GM21737 (cell line): ENCODE results near the gene ARHGAP4.
A peak's percentile ranks its signal among the peaks of the same experiment; 100 is the strongest.

Source experiments
- ATAC-seq: cut with Tn5 transposase; IDR thresholded peaks from one replicate; pipeline ENCODE4 v1.9.1; 2021; ENCODE audit warnings: mild to moderate bottlenecking, moderate library complexity; ENCODE audit not compliant: unreplicated experiment

Gene ARHGAP4

GRCh38 chrX:153947009-153947769 is 21.1 kb upstream of the ARHGAP4 start:
- ATAC-seq, result peak; percentile 61

GRCh38 chrX:153945956-153946943 is 20.2 kb upstream of the ARHGAP4 start:
- no peak for ATAC-seq

GRCh38 chrX:153944800-153945150 is 18.7 kb upstream of the ARHGAP4 start:
- no peak for ATAC-seq

- no peak for ATAC-seq
Observed at GRCh38 chrX:153944140-153944799, 18.2 kb upstream of the ARHGAP4 start, which contains the start of gene RENBP. TSS of gene RENBP (minus strand) at chrX:153944643. CDS start at chrX:153944610, 33 bp downstream.

- no peak for ATAC-seq
Observed at GRCh38 chrX:153941336-153942252, 15.5 kb upstream of the ARHGAP4 start.

- ATAC-seq, result no peak
Observed at GRCh38 chrX:153939573-153939972, 13.5 kb upstream of the ARHGAP4 start.

- ATAC-seq, result no peak
Observed at GRCh38 chrX:153938226-153938786, 12.2 kb upstream of the ARHGAP4 start.

GRCh38 chrX:153937056-153937455 is 11.0 kb upstream of the ARHGAP4 start:
- ATAC-seq, result no peak

- peak; percentile 4 for ATAC-seq
Observed at GRCh38 chrX:153935326-153935851, 9.3 kb upstream of the ARHGAP4 start.

- peak; percentile 81 for ATAC-seq
Observed at GRCh38 chrX:153934762-153935325, 8.8 kb upstream of the ARHGAP4 start, which contains the start of gene NAA10. TSS of gene NAA10 (minus strand) at chrX:153935037. CDS start at chrX:153934904, 133 bp downstream.

GRCh38 chrX:153934148-153934761 is 8.2 kb upstream of the ARHGAP4 start:
- peak; percentile 12 for ATAC-seq

- ATAC-seq, result no peak
Observed at GRCh38 chrX:153933748-153934147, 7.7 kb upstream of the ARHGAP4 start.

- ATAC-seq, result no peak
Observed at GRCh38 chrX:153932220-153932915, 6.3 kb upstream of the ARHGAP4 start.

GRCh38 chrX:153931748-153932147 is 5.7 kb upstream of the ARHGAP4 start:
- ATAC-seq, result no peak

GRCh38 chrX:153931151-153931550 is 5.1 kb upstream of the ARHGAP4 start:
- no peak for ATAC-seq

GRCh38 chrX:153930011-153930910 is 4.2 kb upstream of the ARHGAP4 start:
- no peak for ATAC-seq

GRCh38 chrX:153929576-153929975 is 3.5 kb upstream of the ARHGAP4 start:
- no peak for ATAC-seq
